Thyroid gland (tissue), 4 donors: ENCODE measurements around the gene TBC1D3B.

ENCODE experiments used
- POLR2A ChIP-seq, 2 donors: fragments of 450-650 bp; IDR thresholded peaks; one replicate each; pipeline ENCODE4 v1.6.1; 2017; ENCODE audit warnings: antibody characterized with exemption in 2 of 2, mild to moderate bottlenecking in 2 of 2, moderate library complexity in 1 of 2
- TF ChIP-seq, protein P1 (sequence below), 6 experiments: fragments of 200-600 bp in 3 of 6; fragments of 450-650 bp in 3 of 6; sonication (generic) in 3 of 6; IDR thresholded peaks; one replicate each; pipeline ENCODE4 v1.5.1; 2016 to 2019; ENCODE audit warnings: antibody characterized with exemption in 6 of 6, mild to moderate bottlenecking in 2 of 6, inconsistent platforms in 1 of 6, moderate library complexity in 1 of 6

DNA sequence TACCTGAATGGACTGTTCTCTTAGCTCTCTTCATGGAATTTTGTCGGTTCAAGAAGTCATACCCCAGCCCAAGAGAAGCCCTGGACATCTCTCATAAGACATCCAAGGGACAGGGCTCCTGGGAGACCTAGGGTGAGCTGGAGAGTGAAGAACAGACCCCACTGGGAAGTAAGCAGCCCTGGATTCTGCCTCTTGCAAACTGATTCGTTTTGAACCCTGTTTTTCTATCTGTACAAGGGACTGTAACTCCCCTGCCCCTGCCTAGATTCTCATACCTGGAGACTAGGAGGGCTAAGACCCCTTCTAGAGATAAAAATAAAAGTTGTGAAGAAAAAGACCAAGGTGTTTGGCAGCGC, 19.7 kb upstream of the TBC1D3B start:
- TF ChIP-seq POLR2A (IDR thresholded peaks at IDR 0.05): no peak
- TF ChIP-seq, protein P1, sequence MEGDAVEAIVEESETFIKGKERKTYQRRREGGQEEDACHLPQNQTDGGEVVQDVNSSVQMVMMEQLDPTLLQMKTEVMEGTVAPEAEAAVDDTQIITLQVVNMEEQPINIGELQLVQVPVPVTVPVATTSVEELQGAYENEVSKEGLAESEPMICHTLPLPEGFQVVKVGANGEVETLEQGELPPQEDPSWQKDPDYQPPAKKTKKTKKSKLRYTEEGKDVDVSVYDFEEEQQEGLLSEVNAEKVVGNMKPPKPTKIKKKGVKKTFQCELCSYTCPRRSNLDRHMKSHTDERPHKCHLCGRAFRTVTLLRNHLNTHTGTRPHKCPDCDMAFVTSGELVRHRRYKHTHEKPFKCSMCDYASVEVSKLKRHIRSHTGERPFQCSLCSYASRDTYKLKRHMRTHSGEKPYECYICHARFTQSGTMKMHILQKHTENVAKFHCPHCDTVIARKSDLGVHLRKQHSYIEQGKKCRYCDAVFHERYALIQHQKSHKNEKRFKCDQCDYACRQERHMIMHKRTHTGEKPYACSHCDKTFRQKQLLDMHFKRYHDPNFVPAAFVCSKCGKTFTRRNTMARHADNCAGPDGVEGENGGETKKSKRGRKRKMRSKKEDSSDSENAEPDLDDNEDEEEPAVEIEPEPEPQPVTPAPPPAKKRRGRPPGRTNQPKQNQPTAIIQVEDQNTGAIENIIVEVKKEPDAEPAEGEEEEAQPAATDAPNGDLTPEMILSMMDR (IDR thresholded peaks at IDR 0.05): no peak
